WERI-Rb-1 (cell line): ENCODE data around the gene SPEM3.

Source experiments
- DNase-seq: peaks from one replicate; pipeline ENCODE4 v3.0.0-alpha.2; 2020
- H3K27ac ChIP-seq: fragments of 250-450 bp; sonication (Bioruptor Pico); 2 replicates; pipeline ENCODE4 v1.5.1; 2020; ENCODE audit warnings: mild to moderate bottlenecking, moderate library complexity
- H3K27me3 ChIP-seq: fragments of 250-450 bp; sonication (Bioruptor Pico); 2 replicates; pipeline ENCODE4 v1.5.1; 2021; ENCODE audit warnings: mild to moderate bottlenecking, low read depth, moderate library complexity; ENCODE audit not compliant: insufficient read depth, severe bottlenecking
- H3K36me3 ChIP-seq: fragments of 250-450 bp; sonication (Bioruptor Pico); 2 replicates; pipeline ENCODE4 v1.5.1; 2020; ENCODE audit warnings: mild to moderate bottlenecking, moderate library complexity
- H3K4me3 ChIP-seq: 2 replicates; pipeline ENCODE4 v1.5.1; 2011; ENCODE audit warnings: low read depth, mild to moderate bottlenecking, control low read depth, low read length
- H3K9me3 ChIP-seq: fragments of 250-450 bp; sonication (Bioruptor Pico); 2 replicates; pipeline ENCODE4 v1.5.1; 2021; ENCODE audit warnings: mild to moderate bottlenecking, moderate library complexity; ENCODE audit not compliant: severe bottlenecking
- TF ChIP-seq, protein P1 (sequence below): IDR thresholded peaks from 2 replicates; pipeline ENCODE4 v1.5.1; 2011; ENCODE audit warnings: low read depth, mild to moderate bottlenecking, control low read depth, inconsistent platforms, low read length

Gene SPEM3

GRCh38 chr17:7444682-7445618, 16.3 kb downstream of the SPEM3 start, which contains the start of gene CHRNB1:
CHRNB1 (plus strand) TSS chr17:7445061; CDS start chr17:7445128, 67 bp downstream.
- TF ChIP-seq, protein P1, sequence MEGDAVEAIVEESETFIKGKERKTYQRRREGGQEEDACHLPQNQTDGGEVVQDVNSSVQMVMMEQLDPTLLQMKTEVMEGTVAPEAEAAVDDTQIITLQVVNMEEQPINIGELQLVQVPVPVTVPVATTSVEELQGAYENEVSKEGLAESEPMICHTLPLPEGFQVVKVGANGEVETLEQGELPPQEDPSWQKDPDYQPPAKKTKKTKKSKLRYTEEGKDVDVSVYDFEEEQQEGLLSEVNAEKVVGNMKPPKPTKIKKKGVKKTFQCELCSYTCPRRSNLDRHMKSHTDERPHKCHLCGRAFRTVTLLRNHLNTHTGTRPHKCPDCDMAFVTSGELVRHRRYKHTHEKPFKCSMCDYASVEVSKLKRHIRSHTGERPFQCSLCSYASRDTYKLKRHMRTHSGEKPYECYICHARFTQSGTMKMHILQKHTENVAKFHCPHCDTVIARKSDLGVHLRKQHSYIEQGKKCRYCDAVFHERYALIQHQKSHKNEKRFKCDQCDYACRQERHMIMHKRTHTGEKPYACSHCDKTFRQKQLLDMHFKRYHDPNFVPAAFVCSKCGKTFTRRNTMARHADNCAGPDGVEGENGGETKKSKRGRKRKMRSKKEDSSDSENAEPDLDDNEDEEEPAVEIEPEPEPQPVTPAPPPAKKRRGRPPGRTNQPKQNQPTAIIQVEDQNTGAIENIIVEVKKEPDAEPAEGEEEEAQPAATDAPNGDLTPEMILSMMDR, result no peak
- no peak within 1 kb of the TSS for H3K27ac ChIP-seq

DNA sequence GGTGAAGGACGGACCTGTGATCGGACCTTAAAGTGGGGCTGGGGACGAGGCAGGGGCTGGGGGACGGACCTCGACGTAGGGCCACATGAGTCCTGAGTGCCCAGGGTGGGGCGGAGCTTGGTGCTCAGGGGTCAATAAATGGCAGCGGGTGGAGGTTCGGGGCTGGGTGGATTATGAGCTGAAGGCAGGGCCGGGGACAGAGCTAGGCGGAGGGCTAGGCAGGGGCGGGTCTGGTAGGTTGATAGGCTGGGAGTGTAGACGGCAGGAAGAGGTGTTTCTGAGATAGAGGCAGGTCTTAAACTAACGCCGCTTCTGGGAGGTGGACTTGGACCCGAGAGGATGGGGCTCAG, 16.9 kb downstream of the SPEM3 start:
- Histone ChIP-seq H3K27me3 (no peaks in the 10 kb centered on the region), H3K27ac (no peak overlapping the region), H3K36me3 (no peaks in the 10 kb centered on the region), H3K9me3 (no peaks in the 10 kb centered on the region), H3K4me3 (no peak overlapping the region)
- DNase-seq, result no peak
- TF ChIP-seq, protein P1, result no peak

More at GRCh38 chr17:7444682-7445618, 16.3 kb downstream of the SPEM3 start, which contains the start of gene CHRNB1:
- no peak for DNase-seq
- no peaks in the 10 kb centered on the region for H3K27me3 ChIP-seq
- no peaks in the 10 kb centered on the region for H3K36me3 ChIP-seq
- no peak within 1 kb of the TSS for H3K4me3 ChIP-seq
- no peaks in the 10 kb centered on the region for H3K9me3 ChIP-seq

DNA sequence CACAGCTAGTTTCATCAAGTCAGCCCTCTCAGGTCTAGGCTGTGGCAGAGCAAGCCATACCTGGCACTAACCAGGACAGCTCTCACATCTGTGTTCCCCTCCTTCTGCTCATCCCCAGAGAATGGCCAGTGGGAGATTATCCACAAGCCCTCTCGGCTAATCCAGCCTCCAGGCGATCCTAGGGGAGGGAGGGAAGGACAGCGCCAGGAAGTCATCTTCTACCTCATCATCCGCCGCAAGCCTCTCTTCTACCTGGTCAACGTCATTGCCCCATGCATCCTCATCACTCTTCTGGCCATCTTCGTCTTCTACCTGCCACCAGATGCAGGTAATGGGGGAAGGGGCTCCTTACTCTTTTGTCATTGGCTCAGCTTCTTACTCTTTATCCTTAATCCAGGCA, 19.8 kb downstream of the SPEM3 start:
- H3K9me3 ChIP-seq, result no peaks in the 10 kb centered on the region
- H3K27ac ChIP-seq, result no peak overlapping the region
- no peaks in the 10 kb centered on the region for H3K36me3 ChIP-seq
- no peak overlapping the region for H3K4me3 ChIP-seq
- no peaks in the 10 kb centered on the region for H3K27me3 ChIP-seq
- DNase-seq, result peak; percentile 74
- TF ChIP-seq, protein P1, result no peak

DNA sequence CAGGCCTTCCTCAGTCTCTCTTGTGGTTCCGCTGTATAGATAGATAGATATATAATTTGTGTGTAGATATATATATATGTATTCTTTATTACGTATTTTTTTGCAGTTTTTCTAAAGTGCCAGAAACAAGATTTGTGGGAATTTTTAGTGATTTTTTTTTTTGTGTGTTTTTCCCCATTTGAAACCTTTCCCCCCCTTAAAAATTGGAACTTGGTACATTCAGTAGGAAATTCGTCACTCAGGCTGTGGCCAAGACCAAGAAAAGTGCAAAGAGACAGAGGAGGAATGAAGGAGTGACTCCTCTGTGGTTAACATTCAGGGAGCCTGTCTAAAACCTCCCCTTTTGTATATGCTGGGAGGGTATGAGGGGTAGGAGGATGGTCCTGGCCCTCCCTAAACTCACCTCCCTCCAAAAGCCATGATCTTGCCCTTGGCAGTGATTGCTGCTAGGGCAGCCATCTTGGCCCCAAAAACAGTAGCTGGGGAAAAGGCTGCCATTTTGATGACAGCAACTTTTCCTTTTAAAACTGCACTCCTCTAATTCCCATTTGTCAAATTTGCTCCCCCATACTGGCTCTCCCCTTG, 31.4 kb downstream of the SPEM3 start:
- Histone ChIP-seq H3K27ac (no peak overlapping the region), H3K36me3 (peaks cover 21% of the 10 kb centered on the region), H3K9me3 (no peaks in the 10 kb centered on the region), H3K27me3 (no peaks in the 10 kb centered on the region), H3K4me3 (no peak overlapping the region)
- TF ChIP-seq, protein P1, result no peak
- no peak for DNase-seq

DNA sequence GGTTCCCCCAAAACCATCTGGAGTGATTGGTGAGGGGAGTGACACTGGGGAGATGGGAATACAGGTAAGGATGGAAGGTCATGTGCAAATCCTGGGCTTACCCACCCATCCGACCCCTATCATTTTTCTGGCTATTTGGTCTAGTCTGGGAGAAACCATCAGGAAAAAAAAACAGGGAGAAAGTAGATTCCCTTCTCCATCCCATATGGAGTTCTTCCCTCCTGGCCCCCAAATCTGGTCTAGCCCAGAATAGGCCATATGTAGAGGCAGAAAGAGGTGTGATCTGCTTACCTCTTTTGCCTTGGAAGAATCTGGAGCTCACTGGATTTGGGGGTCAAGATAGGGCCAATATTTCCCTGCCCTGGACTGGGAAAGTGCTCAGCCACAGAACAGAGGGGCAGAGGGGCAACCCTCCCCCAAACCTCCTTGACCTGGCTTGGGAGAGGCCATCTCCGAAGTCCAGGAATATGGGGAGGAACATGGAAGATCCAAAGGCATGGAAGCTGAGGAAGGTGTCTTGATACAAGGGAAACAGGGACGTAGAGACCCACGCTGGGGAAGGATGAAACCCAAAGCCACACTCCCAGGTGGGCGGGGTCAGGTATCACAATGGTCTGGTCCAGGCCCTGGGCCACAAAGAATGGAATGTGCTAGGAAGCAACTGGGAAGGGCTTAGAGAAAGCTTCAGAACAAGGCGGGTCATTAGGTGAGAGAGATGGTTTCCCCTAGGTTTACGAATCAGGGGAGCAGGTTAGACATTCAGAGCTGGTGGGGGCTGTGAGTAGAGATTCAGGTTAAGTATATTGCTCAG, 32.4 kb downstream of the SPEM3 start:
- DNase-seq, result no peak
- H3K27me3 ChIP-seq, result no peaks in the 10 kb centered on the region

More for the DNA sequence above, 32.4 kb downstream of the SPEM3 start:
- Histone ChIP-seq H3K9me3 (no peaks in the 10 kb centered on the region), H3K27ac (no peak overlapping the region), H3K4me3 (no peak overlapping the region), H3K36me3 (peaks cover 24% of the 10 kb centered on the region)
- TF ChIP-seq, protein P1, result no peak
